ENCODE results near the gene COLQ.

Gene COLQ

DNA sequence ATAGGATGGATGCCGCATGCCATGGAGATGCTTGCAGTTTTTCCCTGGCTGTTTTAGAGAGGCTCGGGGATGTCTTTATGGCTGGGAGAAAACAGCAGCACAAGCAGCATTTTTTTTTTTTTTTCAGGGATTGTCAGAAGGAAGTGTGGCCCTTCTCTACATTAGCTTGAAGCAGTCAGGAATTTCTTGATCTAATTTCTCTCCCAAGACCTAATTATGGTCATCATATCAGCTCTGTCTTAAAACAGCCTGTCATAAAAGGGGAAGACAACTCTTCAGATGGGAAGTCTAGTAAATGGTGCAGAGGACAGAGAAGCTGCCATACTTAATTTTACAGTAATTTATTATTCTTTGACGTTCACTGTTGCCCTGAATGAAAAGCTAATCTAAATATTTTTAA is 49.6 kb downstream of the COLQ start:
- no peak for DNase-seq (ENCODE audit: low read depth)
- no peak overlapping the region for H3K4me3 ChIP-seq (ENCODE audit: low read length)
- TF ChIP-seq, protein P1, sequence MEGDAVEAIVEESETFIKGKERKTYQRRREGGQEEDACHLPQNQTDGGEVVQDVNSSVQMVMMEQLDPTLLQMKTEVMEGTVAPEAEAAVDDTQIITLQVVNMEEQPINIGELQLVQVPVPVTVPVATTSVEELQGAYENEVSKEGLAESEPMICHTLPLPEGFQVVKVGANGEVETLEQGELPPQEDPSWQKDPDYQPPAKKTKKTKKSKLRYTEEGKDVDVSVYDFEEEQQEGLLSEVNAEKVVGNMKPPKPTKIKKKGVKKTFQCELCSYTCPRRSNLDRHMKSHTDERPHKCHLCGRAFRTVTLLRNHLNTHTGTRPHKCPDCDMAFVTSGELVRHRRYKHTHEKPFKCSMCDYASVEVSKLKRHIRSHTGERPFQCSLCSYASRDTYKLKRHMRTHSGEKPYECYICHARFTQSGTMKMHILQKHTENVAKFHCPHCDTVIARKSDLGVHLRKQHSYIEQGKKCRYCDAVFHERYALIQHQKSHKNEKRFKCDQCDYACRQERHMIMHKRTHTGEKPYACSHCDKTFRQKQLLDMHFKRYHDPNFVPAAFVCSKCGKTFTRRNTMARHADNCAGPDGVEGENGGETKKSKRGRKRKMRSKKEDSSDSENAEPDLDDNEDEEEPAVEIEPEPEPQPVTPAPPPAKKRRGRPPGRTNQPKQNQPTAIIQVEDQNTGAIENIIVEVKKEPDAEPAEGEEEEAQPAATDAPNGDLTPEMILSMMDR (conservative IDR thresholded peaks at IDR 0.05; ENCODE audit: low read depth, low read length): no peak

DNA sequence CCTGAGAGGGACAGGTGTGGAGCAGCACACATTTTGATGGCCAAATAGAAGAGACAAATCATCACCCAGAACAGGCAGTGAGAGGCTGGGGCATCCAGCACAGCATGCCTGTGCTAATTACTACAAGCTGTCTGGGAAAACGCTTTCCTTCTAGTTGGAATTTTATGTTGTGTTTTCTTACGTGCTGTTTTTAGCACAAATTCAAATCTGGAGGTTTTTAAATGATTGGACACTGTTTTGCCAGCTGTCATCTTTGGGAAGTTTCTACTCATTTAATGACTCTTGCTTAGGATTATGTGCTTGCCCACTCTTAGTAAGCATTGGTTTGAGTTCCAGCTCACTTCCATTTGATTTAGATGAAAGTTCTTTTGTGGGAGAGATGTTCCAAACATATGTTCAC is 50.7 kb downstream of the COLQ start:
- no peak for DNase-seq (ENCODE audit: low read depth)
- no peak overlapping the region for H3K4me3 ChIP-seq (ENCODE audit: low read length)
- TF ChIP-seq, protein P1 (conservative IDR thresholded peaks at IDR 0.05; ENCODE audit: low read depth, low read length): no peak

DNA sequence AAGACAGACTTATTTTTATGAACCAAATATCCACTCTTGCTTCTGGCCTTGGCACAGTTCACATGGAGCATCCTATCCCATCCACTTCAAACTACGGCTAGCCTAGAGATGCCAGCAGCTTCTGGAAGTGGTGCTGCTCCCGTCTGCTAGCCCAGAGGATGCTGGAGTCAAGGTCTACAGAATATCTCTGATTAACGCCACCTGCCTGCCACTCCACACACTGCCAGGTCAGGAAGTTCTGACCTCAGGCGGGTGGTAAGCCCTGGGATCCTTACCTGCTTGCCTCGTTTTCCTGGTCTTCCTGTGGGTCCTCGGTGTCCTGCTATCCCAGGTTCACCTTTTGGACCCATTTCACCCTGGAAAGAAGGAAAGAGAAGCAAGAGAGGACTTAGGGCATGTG is 51.2 kb downstream of the COLQ start:
- no peak for DNase-seq (ENCODE audit: low read depth)
- no peak overlapping the region for H3K4me3 ChIP-seq (ENCODE audit: low read length)
- TF ChIP-seq, protein P1 (conservative IDR thresholded peaks at IDR 0.05; ENCODE audit: low read depth, low read length): no peak

- TF ChIP-seq, protein P1 (conservative IDR thresholded peaks at IDR 0.05; ENCODE audit: low read depth, low read length): no peak
- DNase-seq (ENCODE audit: low read depth): no peak
- H3K4me3 ChIP-seq (ENCODE audit: low read length): no peak overlapping the region
Observed at GRCh38 chr3:15467227-15468181, 54.0 kb downstream of the COLQ start.

DNA sequence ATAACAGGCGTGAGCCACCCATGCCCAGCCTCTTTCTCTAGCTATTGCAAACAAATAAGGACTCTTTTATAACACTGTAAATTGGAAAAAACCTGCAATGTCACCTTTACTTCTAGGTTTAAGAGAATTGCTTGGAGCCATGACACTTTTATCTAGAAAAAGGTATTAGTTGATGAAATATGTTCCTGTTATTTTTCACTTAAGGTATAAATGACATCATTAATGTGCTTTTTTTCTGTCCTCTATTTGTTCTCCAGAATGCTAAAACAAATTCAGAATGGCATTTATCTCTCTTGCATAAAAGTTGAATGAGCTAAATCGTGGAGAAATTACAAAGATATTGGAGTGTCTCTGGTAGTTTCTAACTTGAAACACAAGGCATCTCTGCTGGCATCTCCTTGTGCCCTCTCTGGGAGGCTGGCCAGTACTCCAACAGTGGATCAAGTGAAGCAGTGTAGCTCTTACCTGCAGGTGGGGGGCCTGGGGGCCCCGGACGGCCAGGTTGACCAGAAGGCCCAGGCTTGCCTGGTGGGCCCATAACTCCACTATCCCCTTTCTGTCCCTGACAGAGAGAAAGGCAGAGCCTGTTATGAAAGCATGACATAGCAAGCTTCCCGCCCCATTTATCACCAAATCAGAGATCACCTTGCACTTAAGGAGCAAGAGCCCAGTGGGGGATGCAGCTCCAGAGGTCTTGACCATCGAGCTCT is 55.5 kb downstream of the COLQ start:
- TF ChIP-seq, protein P1 (conservative IDR thresholded peaks at IDR 0.05; ENCODE audit: low read depth, low read length): no peak
- H3K4me3 ChIP-seq (ENCODE audit: low read length): no peak overlapping the region
- DNase-seq (ENCODE audit: low read depth): no peak

DNA sequence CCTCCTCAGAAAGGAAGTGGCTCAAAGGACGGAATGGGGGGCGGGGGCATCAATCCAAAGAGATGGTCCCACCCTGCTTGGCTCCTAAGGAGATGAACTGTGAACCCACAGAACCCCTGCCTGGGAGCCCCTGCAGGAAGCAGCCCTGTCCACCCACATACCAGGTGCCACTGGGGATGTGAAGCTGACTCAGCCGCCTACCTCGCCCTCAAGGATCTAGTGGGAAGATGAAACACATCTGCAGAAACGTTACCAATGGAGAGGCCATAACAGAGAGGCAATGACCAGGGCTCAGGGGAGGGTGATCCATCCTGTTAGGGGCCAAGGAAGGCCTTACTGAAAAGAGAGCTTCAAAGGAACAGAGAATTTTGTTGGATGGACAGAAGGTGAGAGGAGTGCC is 59.1 kb downstream of the COLQ start:
- DNase-seq (ENCODE audit: low read depth): no peak
- TF ChIP-seq, protein P1 (conservative IDR thresholded peaks at IDR 0.05; ENCODE audit: low read depth, low read length): no peak
- H3K4me3 ChIP-seq (ENCODE audit: low read length): no peak overlapping the region
